Left renal pelvis (tissue), 4 donors: Measurements from ENCODE around the gene ADCYAP1R1. TPM values are rescaled to one million over a fixed set of nuclear protein-coding genes. Genes with fewer than 3 reads are reported as not detected.

ENCODE experiments used
- DNase-seq, 4 donors: peaks; one replicate each; pipeline ENCODE4 v3.0.0-alpha.2; 2013; ENCODE audit warnings: low read depth in 4 of 4, low spot score in 3 of 4
- polyA plus RNA-seq, 4 donors: library from polyadenylated mRNA; unstranded; fragments of 120-200 nt; gene quantifications; one replicate each; pipeline ENCODE4 v1.2.1, GENCODE V29; 2013; ENCODE audit not compliant: insufficient read length in 4 of 4

The ADCYAP1R1 gene
- polyA plus RNA-seq, 4 donors: 0.73 to 3.6 (median 1.0) TPM

DNA sequence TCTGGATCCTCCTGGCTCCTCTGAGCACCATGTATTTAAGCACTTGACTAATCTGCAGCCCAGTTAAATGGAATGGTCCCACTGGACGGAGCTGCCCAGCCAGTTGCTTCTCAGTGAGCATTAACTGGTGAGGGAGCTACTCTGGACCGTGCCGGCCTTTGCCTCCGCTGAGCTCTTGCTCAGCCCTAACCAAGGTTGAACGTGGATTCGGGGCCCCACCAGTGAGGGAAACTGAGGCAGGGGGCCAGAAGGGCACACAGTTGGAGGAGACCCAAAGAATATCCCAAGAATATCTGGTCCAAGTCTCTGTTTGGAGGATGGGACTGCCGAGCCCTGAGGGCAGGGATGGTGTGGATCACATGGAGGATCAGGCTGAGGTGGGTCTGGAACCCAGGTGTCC, 13.7 kb downstream of the ADCYAP1R1 start:
- no peak for DNase-seq

DNA sequence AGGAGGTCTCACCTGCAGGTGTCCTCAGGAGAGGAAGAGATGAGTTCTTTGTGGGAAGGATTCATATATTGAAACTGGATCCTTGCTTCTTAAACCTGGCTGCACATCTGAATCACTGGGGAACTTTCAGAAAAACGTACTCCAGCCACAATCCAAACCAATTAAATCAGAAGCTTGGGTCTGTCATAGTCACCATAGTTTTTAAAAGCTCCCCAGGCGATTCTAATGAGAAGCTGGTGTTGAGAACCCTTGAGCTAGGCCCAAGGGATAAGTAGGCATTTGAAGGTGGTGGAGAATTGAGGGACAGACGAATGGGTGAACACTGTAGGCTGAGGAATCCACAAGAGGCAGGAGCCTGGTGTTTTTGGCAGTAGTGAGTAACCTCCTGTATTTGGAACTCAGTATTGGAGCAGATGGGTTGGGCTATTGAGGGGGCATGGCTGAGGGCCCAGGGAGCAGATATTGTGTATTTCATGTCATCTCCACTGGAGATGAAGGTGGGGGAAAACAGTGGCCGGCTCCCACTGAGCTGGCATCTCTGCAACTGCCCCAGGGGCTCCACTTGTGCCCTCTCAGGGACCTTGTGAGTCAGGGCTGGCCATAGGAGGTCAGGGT, 14.5 kb downstream of the ADCYAP1R1 start:
- DNase-seq: no peak

GRCh38 chr7:31067491-31067890, 15.4 kb downstream of the ADCYAP1R1 start:
- DNase-seq: no peak

DNA sequence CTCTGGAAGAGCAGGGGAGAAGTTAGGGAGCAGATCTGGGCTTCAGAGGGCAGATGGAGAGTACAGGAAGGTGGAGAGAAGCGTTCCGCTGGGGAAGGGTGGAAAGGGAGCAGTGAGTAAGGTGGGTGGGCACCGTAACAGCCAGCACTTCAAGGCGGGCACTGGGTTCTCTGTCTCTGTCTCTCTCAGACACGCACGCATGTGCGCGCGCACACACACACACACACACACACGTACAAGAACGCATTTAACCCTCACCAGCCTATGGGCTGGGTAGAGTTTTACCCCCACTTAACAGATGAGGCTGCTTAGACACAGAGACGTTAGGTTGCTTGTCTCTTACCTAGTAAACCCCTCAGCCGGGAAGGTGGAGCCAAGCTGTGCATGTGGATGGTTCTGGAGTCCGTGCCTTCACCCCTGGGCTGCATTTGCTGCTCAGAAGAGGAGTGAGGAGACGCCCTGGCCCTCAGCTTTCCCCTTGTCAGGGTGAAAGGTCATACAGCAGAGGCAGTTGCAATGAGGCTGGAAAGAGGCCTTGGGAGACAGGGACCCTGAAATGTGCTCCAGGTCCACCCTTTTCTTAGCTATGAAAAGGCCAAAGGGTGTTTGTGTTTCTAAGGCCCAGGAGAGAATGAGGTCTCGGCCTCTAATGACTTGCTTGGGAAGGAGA, 16.0 kb downstream of the ADCYAP1R1 start:
- DNase-seq: no peak

- DNase-seq: no peak
Observed at GRCh38 chr7:31069860-31070555, 17.9 kb downstream of the ADCYAP1R1 start.

DNA sequence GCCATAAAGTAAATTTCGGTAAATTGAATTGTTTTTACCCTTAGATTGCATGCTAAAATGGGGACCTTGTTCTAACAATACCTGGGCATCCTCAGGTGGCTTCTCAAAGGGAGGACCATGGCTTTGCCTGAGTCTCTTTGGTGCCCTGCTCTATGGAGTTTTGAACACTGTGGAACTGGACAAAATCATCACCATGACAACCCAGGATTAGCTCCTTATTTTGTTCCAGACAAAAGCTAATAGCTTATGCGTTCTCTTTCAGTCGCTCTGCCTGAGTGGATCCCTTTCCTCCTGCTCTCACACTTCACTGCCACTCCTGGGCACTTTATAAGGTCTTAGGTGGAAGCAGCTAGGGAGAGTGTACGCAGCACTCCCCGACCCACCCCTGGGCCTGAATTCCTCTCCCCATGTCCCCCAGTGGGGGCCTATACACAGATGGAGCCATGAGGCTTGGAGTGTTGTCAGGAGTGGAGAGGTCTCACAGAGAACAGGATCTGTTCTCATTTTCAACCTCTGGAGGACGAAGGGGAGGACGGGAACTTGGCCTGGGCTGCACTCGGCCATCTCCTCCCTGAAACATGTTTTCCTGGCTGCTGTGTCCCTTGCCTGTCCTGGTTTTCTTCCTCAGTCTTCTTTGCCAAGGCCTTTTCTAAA, 19.0 kb downstream of the ADCYAP1R1 start:
- DNase-seq: no peak

DNA sequence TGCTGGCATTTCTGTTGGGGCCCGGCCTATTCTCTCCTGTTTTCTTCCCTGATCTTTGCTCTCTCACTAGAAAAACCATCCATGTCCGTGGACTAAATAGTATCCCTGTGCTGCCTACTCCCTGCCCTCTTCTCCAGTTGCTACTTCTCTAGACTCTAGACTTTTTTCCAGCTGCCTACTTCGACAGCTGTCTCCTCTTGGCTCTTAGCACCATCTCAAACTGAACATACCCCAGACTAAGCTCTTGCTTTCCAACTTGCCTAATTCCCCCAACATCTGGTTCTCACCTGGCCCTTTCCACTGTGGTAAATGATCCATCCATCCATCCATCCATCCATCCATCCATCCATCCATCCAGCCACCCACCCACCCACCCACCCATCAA, 19.5 kb downstream of the ADCYAP1R1 start:
- no peak for DNase-seq

- no peak for DNase-seq
Observed at GRCh38 chr7:31073326-31074119, 21.4 kb downstream of the ADCYAP1R1 start.

DNA sequence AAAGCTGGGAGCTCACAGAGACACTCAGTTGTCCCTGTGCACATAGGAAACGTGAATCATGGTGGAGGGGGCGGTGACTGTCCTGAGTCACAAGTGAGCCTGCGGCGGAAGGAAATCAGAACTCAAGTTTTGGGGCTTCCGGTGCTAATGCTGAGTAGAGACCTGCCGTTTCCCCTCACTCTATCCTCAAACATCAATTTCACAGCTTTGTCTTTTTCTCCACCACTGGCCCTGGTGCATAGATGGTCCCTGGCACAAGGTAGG, 21.9 kb downstream of the ADCYAP1R1 start:
- no peak for DNase-seq

GRCh38 chr7:31074403-31075085, 22.4 kb downstream of the ADCYAP1R1 start:
- no peak for DNase-seq

GRCh38 chr7:31075086-31075405, 22.9 kb downstream of the ADCYAP1R1 start:
- DNase-seq: no peak

DNA sequence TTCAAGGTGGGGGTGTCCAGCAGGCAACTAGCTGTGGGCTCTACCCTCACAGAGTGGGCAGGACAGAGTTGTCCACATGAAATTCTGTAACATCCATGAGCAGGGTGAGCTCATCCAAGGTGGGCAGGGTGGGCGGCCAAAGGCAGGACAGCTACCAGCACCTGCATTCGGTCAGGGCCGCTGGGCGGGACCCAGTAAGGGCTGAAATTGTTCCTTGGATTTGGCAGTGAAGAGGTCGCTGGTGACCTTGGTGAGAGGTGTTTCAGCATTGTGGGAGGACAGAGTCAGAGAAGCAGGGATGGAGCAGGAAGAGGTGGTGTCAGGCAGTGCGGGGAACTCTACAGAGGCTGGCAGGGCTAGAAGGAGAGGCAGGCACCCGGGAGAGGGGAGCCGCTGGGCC, 23.9 kb downstream of the ADCYAP1R1 start:
- DNase-seq: no peak

DNA sequence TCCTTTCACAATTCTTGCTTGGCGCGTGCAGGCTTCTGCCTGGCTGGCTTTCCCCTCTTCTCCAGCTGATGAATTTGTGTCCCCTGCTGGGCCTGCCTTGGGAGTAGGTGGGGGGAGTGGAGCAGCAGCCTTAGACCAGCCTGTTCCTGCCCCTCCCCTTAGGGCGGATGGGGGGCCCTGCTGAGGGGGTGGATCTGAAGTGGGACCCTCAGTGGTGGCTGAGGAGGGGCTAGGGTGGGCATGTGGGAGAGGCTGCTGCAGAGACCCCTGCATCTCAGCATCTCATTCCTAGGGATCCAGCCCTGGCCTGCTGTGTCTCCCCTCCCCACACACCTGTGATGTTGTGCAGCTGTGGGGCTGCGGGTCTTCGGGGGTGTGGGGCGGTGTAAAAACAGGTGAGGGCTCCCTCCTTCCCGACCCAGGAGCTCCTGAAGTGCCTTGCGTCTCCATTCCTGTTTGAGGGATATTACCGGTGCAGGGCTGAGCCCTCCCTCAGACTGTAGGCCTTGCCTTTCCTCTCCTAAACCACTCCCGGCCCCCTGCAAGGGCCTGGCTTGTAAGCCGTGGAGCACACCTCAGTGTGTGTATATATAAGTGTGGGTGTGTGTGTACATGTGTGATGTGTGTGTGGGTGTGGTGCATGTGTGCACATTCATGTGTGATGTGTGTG, 24.7 kb downstream of the ADCYAP1R1 start:
- no peak for DNase-seq

- DNase-seq: no peak
Observed at GRCh38 chr7:31077484-31078362, 25.6 kb downstream of the ADCYAP1R1 start.

GRCh38 chr7:31078363-31078990, 26.4 kb downstream of the ADCYAP1R1 start:
- no peak for DNase-seq

GRCh38 chr7:31079126-31079823, 27.2 kb downstream of the ADCYAP1R1 start:
- no peak for DNase-seq

GRCh38 chr7:31079824-31080511, 27.9 kb downstream of the ADCYAP1R1 start:
- DNase-seq: no peak
